Uterus (tissue), 4 donors: ENCODE data around the gene TRAF5. TPM values are rescaled to one million over a fixed set of nuclear protein-coding genes. Genes with fewer than 3 reads are reported as not detected.
"Not testable (repeated sequence)": the region's sequence is repeated elsewhere in the genome, so short reads cannot be mapped to it uniquely, and the experiment has no call there.

ENCODE experiments used
- DNase-seq, 2 donors: peaks; one replicate each; pipeline ENCODE4 v3.0.0-alpha.2; 2019 to 2020
- H3K27ac ChIP-seq, 2 donors: fragments of 200-600 bp; sonication (generic); 1 replicate in 1 of 2; 2 replicates in 1 of 2; pipeline ENCODE4 v1.5.1; 2016 to 2018
- H3K27me3 ChIP-seq, 2 donors: fragments of 200-600 bp; sonication (generic); one replicate each; pipeline ENCODE4 v1.5.1; 2018 to 2019; ENCODE audit warnings: control low read depth in 1 of 2
- H3K36me3 ChIP-seq, 2 donors: fragments of 200-600 bp; sonication (generic); one replicate each; pipeline ENCODE4 v1.5.1; 2019; ENCODE audit warnings: control low read depth in 1 of 2
- H3K4me1 ChIP-seq, 2 donors: fragments of 200-600 bp; sonication (generic); one replicate each; pipeline ENCODE4 v1.5.1; 2018 to 2019; ENCODE audit warnings: control low read depth in 1 of 2
- H3K4me3 ChIP-seq, 2 donors: fragments of 200-600 bp; sonication (generic); 1 replicate in 1 of 2; 2 replicates in 1 of 2; pipeline ENCODE4 v1.5.1; 2018 to 2019; ENCODE audit warnings: mild to moderate bottlenecking in 1 of 2
- H3K9me3 ChIP-seq, 2 donors: fragments of 200-600 bp; sonication (generic); one replicate each; pipeline ENCODE4 v1.5.1; 2019; ENCODE audit warnings: control low read depth in 1 of 2
- POLR2A ChIP-seq, 2 donors: fragments of 450-650 bp; IDR thresholded peaks; one replicate each; pipeline ENCODE4 v1.6.1; 2016; ENCODE audit warnings: antibody characterized with exemption in 2 of 2, mild to moderate bottlenecking in 1 of 2, moderate library complexity in 1 of 2
- intact Hi-C: fragments of 100-400 bp; cut with DNase I; formaldehyde crosslinking; loops from one replicate; pipeline ENCODE4 v1.15.1; 2023; ENCODE audit warnings: low total_unique reads
- total RNA-seq, 4 donors: library from RNA; depleted of rRNA in 3 of 4; stranded (reverse); fragments of >200 nt in 3 of 4; gene quantifications; one replicate each; pipeline versions ENCODE4 v1.1.0 to v1.2.4, GENCODE V29; 2014 to 2023
- TF ChIP-seq, protein P1 (sequence below), 4 experiments: fragments of 200-600 bp in 2 of 4; fragments of 450-650 bp in 2 of 4; sonication (generic) in 2 of 4; IDR thresholded peaks; one replicate each; pipeline ENCODE4 v1.5.1; 2016 to 2019; ENCODE audit warnings: antibody characterized with exemption in 4 of 4, mild to moderate bottlenecking in 2 of 4, moderate library complexity in 1 of 4
- donor health status: DM: yes; HTN: yes; CAD: no.

TRAF5 gene
- total RNA-seq, 4 donors from 2014 or later = 17.1 to 98.6 (median 53.3) TPM

DNA sequence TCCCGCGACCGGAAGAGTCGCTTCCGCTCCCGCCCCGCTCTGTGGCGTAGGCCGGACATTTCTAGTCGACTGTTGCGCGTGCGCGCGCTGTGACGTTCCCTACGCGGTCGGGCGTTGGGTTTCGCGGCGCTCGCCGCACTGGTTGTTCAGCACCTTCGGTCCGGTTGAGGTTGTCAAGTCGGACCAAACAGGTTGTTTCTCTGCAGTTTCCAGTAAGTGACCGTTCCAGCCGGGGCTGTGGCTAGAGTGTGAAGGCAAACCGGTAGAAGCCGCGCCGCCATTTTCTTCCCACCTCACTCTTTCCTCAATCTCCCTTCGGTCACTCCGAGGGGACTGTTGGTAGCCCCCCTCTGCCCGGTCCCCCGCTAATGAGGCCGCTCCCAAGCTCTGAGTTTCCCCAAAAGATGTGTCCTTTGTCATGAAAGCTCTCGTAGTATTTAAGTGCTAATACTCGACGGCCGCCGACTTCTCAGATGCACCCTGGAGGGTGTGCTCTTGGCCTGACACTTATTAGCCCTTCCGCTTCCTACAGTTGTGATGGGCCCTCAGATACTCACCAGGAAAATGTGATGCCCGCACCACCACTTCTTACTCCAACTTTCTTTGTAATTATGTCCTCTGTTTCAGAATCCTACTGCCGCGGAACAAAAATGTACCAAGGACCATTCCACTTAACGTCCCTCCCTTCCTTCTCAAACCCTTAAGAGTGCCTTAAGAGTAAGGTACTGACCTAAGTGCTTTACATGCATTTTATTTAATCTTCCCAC, 56.3 kb downstream of the TRAF5 start:
- peak overlapping the region; percentile 63 to 80 for H3K4me3 ChIP-seq
- peak overlapping the region; percentile 91 to 92 for H3K27ac ChIP-seq
- no peaks in the 10 kb centered on the region for H3K36me3 ChIP-seq
- H3K9me3 ChIP-seq = no peaks in the 10 kb centered on the region
- intact Hi-C loops = no loop called here
- no peaks in the 10 kb centered on the region for H3K4me1 ChIP-seq
- H3K27me3 ChIP-seq = no peaks in the 10 kb centered on the region
- TF ChIP-seq POLR2A (IDR thresholded peaks at IDR 0.05) = peak; percentile 81 to 94
- TF ChIP-seq, protein P1, sequence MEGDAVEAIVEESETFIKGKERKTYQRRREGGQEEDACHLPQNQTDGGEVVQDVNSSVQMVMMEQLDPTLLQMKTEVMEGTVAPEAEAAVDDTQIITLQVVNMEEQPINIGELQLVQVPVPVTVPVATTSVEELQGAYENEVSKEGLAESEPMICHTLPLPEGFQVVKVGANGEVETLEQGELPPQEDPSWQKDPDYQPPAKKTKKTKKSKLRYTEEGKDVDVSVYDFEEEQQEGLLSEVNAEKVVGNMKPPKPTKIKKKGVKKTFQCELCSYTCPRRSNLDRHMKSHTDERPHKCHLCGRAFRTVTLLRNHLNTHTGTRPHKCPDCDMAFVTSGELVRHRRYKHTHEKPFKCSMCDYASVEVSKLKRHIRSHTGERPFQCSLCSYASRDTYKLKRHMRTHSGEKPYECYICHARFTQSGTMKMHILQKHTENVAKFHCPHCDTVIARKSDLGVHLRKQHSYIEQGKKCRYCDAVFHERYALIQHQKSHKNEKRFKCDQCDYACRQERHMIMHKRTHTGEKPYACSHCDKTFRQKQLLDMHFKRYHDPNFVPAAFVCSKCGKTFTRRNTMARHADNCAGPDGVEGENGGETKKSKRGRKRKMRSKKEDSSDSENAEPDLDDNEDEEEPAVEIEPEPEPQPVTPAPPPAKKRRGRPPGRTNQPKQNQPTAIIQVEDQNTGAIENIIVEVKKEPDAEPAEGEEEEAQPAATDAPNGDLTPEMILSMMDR (IDR thresholded peaks at IDR 0.05) = no peak
- peak; percentile 91 to 92 for DNase-seq

DNA sequence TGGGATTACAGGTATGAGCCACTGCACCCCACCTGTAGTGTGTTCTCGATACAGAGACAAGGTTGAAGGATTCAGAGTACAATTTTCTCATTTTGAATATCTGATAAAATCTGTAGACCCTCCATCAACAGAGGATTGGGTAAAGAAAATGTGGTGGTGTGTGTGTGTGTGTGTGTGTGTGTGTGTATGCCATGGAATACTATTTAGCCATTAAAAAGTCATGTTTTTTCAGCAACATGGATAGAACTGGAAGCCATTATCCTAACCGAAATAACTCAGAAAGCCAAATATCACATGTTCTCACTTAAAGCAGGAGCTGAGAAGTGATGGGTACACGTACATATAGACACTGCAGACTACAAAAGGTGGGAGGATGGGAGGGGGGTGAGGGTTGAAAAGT, 57.9 kb downstream of the TRAF5 start:
- TF ChIP-seq, protein P1 (IDR thresholded peaks at IDR 0.05) = no peak
- no peak for TF ChIP-seq POLR2A (IDR thresholded peaks at IDR 0.05)
- Histone ChIP-seq H3K36me3 (no peaks in the 10 kb centered on the region), H3K4me1 (no peaks in the 10 kb centered on the region), H3K27me3 (no peaks in the 10 kb centered on the region), H3K27ac (no peak overlapping the region), H3K4me3 (no peak overlapping the region), H3K9me3 (no peaks in the 10 kb centered on the region)
- DNase-seq = no peak
- intact Hi-C loops = no loop called here

DNA sequence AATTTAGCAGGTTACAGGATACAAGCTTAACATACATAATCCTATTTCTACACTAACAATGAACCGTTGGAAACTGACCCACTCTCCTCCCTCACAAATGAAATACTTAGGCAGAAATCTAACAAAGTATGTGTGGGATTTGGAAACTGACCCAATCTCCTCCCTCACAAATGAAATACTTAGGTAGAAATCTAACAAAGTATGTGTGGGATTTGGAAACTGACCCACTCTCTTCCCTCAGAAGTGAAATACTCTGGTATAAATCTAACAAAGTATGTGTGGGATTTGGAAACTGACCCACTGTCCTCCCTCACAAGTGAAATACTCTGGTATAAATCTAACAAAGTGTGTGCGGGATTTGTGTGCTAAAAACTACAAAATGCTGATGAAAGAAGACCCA, 60.3 kb downstream of the TRAF5 start:
- DNase-seq = no peak
- H3K4me3 ChIP-seq = no peak overlapping the region
- no peaks in the 10 kb centered on the region for H3K4me1 ChIP-seq
- intact Hi-C loops = no loop called here
- no peak for TF ChIP-seq POLR2A (IDR thresholded peaks at IDR 0.05)
- TF ChIP-seq, protein P1 (IDR thresholded peaks at IDR 0.05) = no peak
- H3K27ac ChIP-seq = no peak overlapping the region
- H3K27me3 ChIP-seq = no peaks in the 10 kb centered on the region
- H3K36me3 ChIP-seq = no peaks in the 10 kb centered on the region
- no peaks in the 10 kb centered on the region for H3K9me3 ChIP-seq

DNA sequence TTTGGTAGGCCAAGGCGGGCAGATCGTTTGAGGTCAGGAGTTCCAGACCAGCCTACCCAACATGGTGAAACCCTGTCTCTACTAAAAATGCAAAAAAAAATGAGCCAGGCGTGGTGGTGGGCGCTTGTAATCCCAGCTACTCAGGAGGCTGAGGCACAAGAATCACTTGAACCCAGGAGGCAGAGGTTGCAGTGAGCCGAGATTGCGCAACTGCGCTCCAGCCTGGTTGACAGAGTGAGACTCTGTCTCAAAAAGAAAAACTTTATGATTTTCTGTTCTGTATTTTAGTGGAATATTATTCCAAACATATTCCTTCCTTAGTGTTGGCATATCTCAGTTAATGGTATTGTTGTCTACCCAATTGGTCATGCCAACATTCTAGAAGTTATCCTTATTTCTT, 64.2 kb downstream of the TRAF5 start:
- H3K4me1 ChIP-seq, intact Hi-C loops, H3K36me3 ChIP-seq, DNase-seq, H3K9me3 ChIP-seq, H3K27me3 ChIP-seq, H3K4me3 ChIP-seq, H3K27ac ChIP-seq: not testable (repeated sequence)

DNA sequence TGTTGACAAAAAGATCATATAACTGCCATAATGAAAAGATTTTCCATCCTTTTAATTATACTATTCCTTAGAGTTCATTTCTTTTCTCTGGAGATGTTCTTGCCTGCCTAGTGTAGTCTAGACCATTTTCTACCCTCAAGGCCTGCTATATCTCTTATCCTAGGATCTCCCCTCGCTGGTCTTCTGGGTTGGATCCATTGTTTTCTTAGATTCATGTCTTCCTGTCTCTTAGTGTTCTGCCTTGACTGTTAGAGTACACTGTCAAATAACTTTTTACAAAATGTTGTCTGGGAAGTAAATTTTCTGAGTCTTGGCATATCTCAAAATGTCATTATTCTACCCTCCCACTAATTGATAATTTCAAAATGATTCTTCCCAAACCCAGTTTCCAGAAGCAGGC, 66.6 kb downstream of the TRAF5 start:
- Histone ChIP-seq H3K4me3 (no peak overlapping the region), H3K27ac (no peak overlapping the region), H3K27me3 (no peaks in the 10 kb centered on the region), H3K4me1 (no peaks in the 10 kb centered on the region), H3K9me3 (no peaks in the 10 kb centered on the region), H3K36me3 (no peaks in the 10 kb centered on the region)
- intact Hi-C loops = no loop called here
- DNase-seq = no peak
- TF ChIP-seq, protein P1 (IDR thresholded peaks at IDR 0.05) = no peak
- TF ChIP-seq POLR2A (IDR thresholded peaks at IDR 0.05) = no peak

DNA sequence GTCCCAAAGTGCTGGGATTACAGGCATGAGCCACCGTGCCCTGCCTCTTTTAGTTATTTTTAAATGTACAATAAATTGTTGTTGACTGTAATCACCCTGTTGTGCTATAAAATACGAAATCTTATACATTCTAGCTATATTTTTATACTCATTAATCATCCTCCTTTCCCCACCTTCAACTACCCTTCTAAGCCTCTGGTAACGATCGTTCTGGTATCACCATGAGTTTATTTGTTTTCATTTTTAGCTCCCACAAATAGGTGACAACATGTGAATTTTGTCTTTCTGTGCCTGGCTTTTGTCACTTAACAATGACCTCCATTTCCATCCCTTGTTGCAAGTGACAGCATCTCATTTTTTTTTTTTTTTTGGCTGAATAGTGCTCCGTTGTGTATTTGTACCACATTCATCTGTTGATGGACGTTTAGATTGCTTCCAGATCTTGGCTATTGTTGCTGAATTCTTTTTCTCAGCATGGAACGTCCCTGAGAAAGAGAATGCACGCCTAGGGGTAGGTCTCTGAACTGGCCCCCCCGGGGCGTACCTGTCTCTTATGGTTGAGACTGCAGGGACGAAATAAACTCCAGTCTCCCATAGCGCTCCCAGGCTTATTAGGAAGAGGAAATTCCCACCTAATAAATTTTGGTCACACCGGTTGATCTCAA, 71.8 kb downstream of the TRAF5 start:
- intact Hi-C loops, H3K9me3 ChIP-seq: not testable (repeated sequence)

DNA sequence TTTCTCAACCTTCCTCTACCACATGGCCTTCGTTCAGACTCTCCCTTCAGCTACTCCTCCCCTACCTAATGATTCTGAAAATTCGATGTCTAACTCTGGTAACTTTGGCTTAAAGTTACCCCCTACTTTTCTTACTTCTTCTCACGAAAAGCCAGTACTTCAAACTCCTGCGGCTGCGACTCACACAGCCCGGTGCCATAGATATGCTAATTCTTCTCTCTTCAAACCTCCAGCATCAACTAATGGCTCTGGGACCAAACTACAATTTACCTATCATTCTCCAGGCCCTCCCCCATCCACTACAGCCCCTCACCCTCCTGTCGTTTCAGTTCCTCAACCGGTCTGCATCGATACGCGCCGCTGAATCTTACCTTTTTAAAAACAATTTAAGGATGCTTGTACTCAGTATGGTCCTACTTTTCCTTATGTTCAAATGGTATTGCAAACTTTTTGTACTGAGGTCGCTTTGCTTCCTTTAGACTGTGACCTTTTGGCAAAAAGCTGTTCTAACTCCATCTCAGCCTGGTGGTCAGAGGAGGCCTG, 73.3 kb downstream of the TRAF5 start:
- DNase-seq, H3K4me3 ChIP-seq, H3K4me1 ChIP-seq, H3K36me3 ChIP-seq, H3K27ac ChIP-seq, intact Hi-C loops, H3K27me3 ChIP-seq, H3K9me3 ChIP-seq: not testable (repeated sequence)

More for the DNA sequence above, 71.8 kb downstream of the TRAF5 start:
- not testable (repeated sequence) for H3K27me3 ChIP-seq, H3K4me1 ChIP-seq, H3K27ac ChIP-seq, H3K36me3 ChIP-seq, H3K4me3 ChIP-seq, DNase-seq

DNA sequence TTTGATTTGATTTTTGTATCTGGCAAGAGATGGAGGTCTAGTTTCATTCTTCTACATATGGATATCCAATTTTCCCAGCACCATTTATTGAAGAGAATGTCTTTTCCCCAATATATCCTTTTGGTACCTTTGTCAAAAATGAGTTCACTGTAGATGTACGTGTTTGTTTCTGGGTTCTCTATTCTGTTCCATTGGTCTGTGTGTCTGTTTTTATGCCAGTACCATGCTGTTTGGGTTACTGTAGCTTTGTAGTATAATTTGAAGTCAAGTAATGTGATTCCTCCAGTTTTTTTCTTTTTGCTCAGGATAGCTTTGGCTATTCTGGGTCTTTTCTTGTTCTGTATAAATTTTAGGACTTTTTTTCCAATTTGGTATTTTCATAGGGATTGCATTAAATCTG, 75.1 kb downstream of the TRAF5 start:
- H3K9me3 ChIP-seq, DNase-seq, H3K4me3 ChIP-seq, H3K27me3 ChIP-seq, H3K4me1 ChIP-seq, H3K27ac ChIP-seq, intact Hi-C loops, H3K36me3 ChIP-seq: not testable (repeated sequence)

DNA sequence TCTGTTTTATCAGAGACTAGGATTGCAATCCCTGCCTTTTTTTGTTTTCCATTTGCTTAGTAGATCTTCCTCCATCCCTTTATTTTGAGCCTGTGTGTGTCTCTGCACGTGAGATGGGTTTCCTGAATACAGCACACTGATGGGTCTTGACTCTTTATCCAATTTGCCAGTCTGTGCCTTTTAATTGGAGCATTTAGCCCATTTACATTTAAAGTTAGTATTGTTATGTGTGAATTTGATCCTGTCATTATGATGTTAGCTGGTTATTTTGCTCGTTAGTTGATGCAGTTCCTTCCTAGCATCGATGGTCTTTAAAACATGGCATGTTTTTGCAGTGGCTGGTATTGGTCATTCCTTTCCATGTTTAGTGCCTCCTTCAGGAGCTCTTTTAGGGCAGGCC, 79.5 kb downstream of the TRAF5 start:
- H3K4me3 ChIP-seq, H3K4me1 ChIP-seq, DNase-seq, intact Hi-C loops, H3K27ac ChIP-seq, H3K9me3 ChIP-seq, H3K36me3 ChIP-seq, H3K27me3 ChIP-seq: not testable (repeated sequence)
